Adrenal gland (tissue), 12 donors: ENCODE measurements around the gene KCNJ4. TPM values are rescaled to one million over a fixed set of nuclear protein-coding genes. Genes with fewer than 3 reads are reported as not detected.

Experiments
- DNase-seq, 7 donors: peaks; one replicate each; pipeline ENCODE4 v3.0.0-alpha.2; 2019 to 2020
- H3K27ac ChIP-seq, 5 donors: fragments of 200-600 bp; sonication (generic) in 4 of 5; 1 replicate in 3 of 5; 2 replicates in 2 of 5; pipeline versions ENCODE4 v1.5.1 to v1.8.0; 2016 to 2020; ENCODE audit warnings: mild to moderate bottlenecking in 1 of 5
- H3K27me3 ChIP-seq: fragments of 200-600 bp; 2 replicates; pipeline ENCODE4 v1.8.0; 2021
- H3K36me3 ChIP-seq, 2 donors: fragments of 200-600 bp; replicated peaks in 1 of 2; 1 replicate in 1 of 2; 2 replicates in 1 of 2; pipeline versions ENCODE4 v1.5.1 to v1.8.0; 2018 to 2022
- H3K4me1 ChIP-seq, 2 donors: fragments of 200-600 bp; replicated peaks in 1 of 2; 1 replicate in 1 of 2; 2 replicates in 1 of 2; pipeline versions ENCODE4 v1.5.1 to v1.8.0; 2018 to 2021
- H3K4me3 ChIP-seq, 4 donors: fragments of 200-600 bp; sonication (generic) in 3 of 4; one replicate each; pipeline ENCODE4 v1.5.1; 2016 to 2018
- H3K9me3 ChIP-seq, 3 donors: fragments of 200-600 bp; sonication (generic) in 1 of 3; replicated peaks in 1 of 3; 1 replicate in 2 of 3; 2 replicates in 1 of 3; pipeline versions ENCODE4 v1.5.1 to v1.8.0; 2016 to 2021
- POLR2A ChIP-seq, 2 donors: fragments of 450-650 bp; IDR thresholded peaks; one replicate each; pipeline ENCODE4 v1.6.1; 2017; ENCODE audit warnings: antibody characterized with exemption in 2 of 2, mild to moderate bottlenecking in 2 of 2, moderate library complexity in 1 of 2
- WGBS, 4 donors: extraction: QIAGEN DNeasy Blood & Tissue Kit in 2 of 4; methylation state at CpG; one replicate each; pipeline versions ENCODE4 v1.1.5 to v1.1.7; 2013 to 2017; 5-methylcytosine and 5-hydroxymethylcytosine counted together
- intact Hi-C, 2 donors: fragments of 100-400 bp; cut with DNase I; formaldehyde crosslinking; loops; one replicate each; pipeline versions ENCODE4 v1.14.1 to v1.15.0; 2022 to 2023
- polyA plus RNA-seq, 3 donors: library from polyadenylated mRNA; stranded (reverse); fragments of 200-250 nt in 2 of 3; fragments of 350-450 nt in 1 of 3; fragmentation: Illumina TruSeq in 1 of 3; extraction: RNeasy Lipid Tissue Mini Kit (QIAGEN cat#74804) in 1 of 3; gene quantifications; one replicate each; pipeline ENCODE4 v1.2.3, GENCODE V29; 2013 to 2014
- total RNA-seq, 9 donors: library from RNA; depleted of rRNA in 4 of 9; stranded (reverse); fragments of >200 nt in 4 of 9; fragments of 120-200 nt in 1 of 9; fragmentation: NEBNext Ultra II Directional in 1 of 9; extraction: Animal tissue kit (Norgen Biotek cat#: 25700) in 1 of 9; gene quantifications; one replicate each; pipeline versions ENCODE4 v1.1.0 to v1.2.4, GENCODE V29; 2013 to 2023
- TF ChIP-seq, protein P1 (sequence below), 6 experiments: fragments of 450-650 bp in 4 of 6; fragments of 200-600 bp in 2 of 6; sonication (generic) in 1 of 6; IDR thresholded peaks; 1 replicate in 5 of 6; 2 replicates in 1 of 6; pipeline versions ENCODE4 v1.5.1 to v1.8.0; 2016 to 2021; ENCODE audit warnings: antibody characterized with exemption in 6 of 6, mild to moderate bottlenecking in 2 of 6, moderate library complexity in 1 of 6
- donor health status: healthy with polysubstance abuse.
- donor health status: Bipolar disorder and iron deficiency.
- donor health status: DM: yes; HTN: yes; CAD: no.
- donor health status: DM: no; HTN: no; CAD: no.
- donor health status: DM: no; HTN: no; CAD: no.
- donor health status: DM: yes; HTN: yes; CAD: no.

The KCNJ4 gene
- total and polyA plus RNA-seq, 12 donors, result 0.07 to 0.56 (median 0.28) TPM; not detected in 5

DNA sequence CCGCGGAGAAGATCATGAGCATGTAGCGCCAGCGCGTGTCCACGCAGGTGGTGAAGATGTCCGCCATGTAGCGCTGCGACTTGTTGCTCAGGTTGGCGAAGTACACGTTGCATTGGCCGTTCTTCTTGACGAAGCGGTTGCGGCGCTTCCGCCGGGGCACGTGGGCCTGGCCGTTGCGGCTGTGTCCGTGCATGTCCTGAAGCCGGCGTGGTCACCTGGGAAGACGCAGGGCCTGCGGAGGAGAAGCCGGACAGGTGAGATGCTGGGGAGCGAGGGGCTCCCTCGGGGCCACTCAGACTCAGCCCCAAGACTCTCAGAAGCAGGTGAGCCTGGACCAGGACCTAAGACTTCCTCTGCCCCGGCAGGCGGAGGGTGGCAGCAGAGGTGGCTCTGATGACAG is 27.1 kb downstream of the KCNJ4 start:
- H3K27me3 ChIP-seq, result no peaks in the 10 kb centered on the region
- WGBS, 4 donors, result 96 to 98% (median 96%) methylated on average over 28 to 31 of the region's 31 CpGs

GRCh38 chr22:38427465-38427864 is 27.5 kb downstream of the KCNJ4 start:
- Histone ChIP-seq H3K27me3 (no peaks in the 10 kb centered on the region), H3K9me3 (no peaks in the 10 kb centered on the region), H3K36me3 (no peaks in the 10 kb centered on the region), H3K4me1 (no peaks in the 10 kb centered on the region), H3K4me3 (no peak overlapping the region), H3K27ac (no peak overlapping the region)
- WGBS, 4 donors, result 95 to 97% (median 97%) methylated on average over 25 to 36 of the region's 36 CpGs
- TF ChIP-seq, protein P1, sequence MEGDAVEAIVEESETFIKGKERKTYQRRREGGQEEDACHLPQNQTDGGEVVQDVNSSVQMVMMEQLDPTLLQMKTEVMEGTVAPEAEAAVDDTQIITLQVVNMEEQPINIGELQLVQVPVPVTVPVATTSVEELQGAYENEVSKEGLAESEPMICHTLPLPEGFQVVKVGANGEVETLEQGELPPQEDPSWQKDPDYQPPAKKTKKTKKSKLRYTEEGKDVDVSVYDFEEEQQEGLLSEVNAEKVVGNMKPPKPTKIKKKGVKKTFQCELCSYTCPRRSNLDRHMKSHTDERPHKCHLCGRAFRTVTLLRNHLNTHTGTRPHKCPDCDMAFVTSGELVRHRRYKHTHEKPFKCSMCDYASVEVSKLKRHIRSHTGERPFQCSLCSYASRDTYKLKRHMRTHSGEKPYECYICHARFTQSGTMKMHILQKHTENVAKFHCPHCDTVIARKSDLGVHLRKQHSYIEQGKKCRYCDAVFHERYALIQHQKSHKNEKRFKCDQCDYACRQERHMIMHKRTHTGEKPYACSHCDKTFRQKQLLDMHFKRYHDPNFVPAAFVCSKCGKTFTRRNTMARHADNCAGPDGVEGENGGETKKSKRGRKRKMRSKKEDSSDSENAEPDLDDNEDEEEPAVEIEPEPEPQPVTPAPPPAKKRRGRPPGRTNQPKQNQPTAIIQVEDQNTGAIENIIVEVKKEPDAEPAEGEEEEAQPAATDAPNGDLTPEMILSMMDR (IDR thresholded peaks at IDR 0.05), result no peak
- TF ChIP-seq POLR2A (IDR thresholded peaks at IDR 0.05), result no peak
- intact Hi-C loops, result no loop called here
- DNase-seq, result no peak

More for the DNA sequence above, 27.1 kb downstream of the KCNJ4 start:
- DNase-seq, result no peak
- Histone ChIP-seq H3K9me3 (no peaks in the 10 kb centered on the region), H3K36me3 (no peaks in the 10 kb centered on the region), H3K4me3 (no peak overlapping the region), H3K27ac (no peak overlapping the region), H3K4me1 (no peaks in the 10 kb centered on the region)
- TF ChIP-seq, protein P1 (IDR thresholded peaks at IDR 0.05), result no peak
- intact Hi-C loops, result no loop called here

DNA sequence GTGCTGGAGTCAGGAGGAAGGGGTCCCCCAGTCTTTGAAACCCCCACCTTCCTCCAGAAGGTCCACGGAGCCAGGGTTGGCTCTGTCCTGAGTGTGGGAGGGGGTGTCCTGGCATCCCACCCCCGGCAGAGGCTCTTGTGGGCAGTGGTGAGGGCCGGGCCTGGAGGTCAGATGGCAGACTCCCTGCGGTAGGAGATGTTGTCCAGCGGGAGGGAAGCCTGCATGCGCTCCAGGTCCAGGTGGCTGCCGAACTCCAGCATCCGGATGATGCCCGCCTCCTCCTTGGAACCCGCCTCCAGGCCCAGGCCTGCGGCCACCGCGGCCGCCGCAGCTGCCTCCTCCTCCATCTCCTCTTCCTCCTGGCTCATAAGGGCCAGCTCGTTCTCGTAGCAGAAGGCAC is 28.4 kb downstream of the KCNJ4 start:
- no peaks in the 10 kb centered on the region for H3K27me3 ChIP-seq
- no peaks in the 10 kb centered on the region for H3K36me3 ChIP-seq
- no peak for DNase-seq
- 67 to 91% (median 81%) methylated on average over 3 to 17 of the region's 17 CpGs for WGBS, 4 donors
- H3K9me3 ChIP-seq, result no peaks in the 10 kb centered on the region
- TF ChIP-seq, protein P1 (IDR thresholded peaks at IDR 0.05), result no peak
- TF ChIP-seq POLR2A (IDR thresholded peaks at IDR 0.05), result no peak
- intact Hi-C loops, result no loop called here
- no peak overlapping the region for H3K27ac ChIP-seq
- H3K4me1 ChIP-seq, result no peaks in the 10 kb centered on the region
- H3K4me3 ChIP-seq, result no peak overlapping the region

GRCh38 chr22:38424525-38425080 is 30.4 kb downstream of the KCNJ4 start:
- no peaks in the 10 kb centered on the region for H3K4me1 ChIP-seq
- DNase-seq, result no peak
- TF ChIP-seq, protein P1 (IDR thresholded peaks at IDR 0.05), result no peak
- TF ChIP-seq POLR2A (IDR thresholded peaks at IDR 0.05), result no peak
- no peaks in the 10 kb centered on the region for H3K9me3 ChIP-seq
- no peak overlapping the region for H3K4me3 ChIP-seq
- H3K27me3 ChIP-seq, result no peaks in the 10 kb centered on the region
- intact Hi-C loops, result no loop called here
- whole genome bisulfite sequencing, 4 donors, result 88 to 94% (median 93%) methylated on average over 10 to 12 of the region's 12 CpGs
- H3K36me3 ChIP-seq, result no peaks in the 10 kb centered on the region
- H3K27ac ChIP-seq, result no peak overlapping the region
